HG02571 (cell line): ENCODE measurements around the gene SMARCAD1.

Experiments used
- ATAC-seq: cut with Tn5 transposase; IDR thresholded peaks from one replicate; pipeline ENCODE4 v1.9.1; 2021; ENCODE audit warnings: mild to moderate bottlenecking, moderate library complexity; ENCODE audit not compliant: unreplicated experiment

Gene SMARCAD1

DNA sequence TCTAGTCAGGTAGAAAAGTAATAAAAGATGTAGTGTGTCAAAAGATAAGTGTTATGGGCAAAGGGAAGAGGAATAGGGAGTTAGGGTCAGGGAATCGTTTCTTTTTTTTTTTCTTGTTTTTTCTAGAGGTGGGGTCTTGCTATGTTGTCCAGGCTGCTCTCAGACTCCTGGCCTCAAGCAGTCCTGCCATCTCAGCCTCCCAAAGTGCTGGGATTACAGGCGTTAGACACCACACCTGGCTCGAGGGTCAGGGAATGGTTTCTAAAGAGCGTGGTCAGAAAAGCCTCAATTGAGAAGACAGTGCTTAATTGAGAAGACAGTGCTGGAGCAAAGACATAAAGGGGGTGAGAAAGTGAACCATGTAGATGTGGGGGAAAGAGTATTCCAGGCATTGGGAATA, 19.1 kb downstream of the SMARCAD1 start:
- no peak for ATAC-seq

DNA sequence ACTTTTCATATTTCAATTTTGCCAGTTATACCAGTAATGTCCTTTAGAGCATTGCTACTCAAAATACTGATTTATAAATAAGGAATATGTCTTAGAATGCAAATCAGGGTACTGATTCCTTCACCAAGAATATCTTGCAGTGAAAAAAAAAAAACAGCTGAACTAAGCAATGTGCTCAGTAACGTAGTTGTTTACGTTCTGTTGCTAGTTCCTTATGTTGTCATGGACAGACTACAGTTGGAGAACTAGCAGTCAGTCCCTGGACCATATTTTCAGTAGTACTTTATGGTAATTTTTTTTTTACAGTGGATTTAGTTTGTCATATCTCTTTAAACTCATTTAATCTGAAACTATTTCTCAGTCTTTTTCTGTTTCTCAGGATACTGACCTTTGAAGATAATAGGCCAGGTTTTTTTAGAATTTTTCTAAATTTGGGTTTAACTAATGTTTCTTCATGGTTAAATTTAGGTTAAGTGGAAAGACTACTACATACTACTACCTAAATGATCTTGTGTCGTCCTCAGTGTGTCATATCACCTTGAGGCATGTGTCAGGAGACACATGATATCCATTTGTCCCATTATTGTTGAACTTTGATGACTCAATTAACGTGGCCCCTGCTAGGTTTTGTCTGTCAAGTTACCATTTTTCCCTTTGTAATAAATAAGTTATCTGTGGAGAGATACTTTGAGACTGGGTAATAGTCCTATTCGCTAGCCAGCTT, 21.0 kb downstream of the SMARCAD1 start:
- no peak for ATAC-seq

DNA sequence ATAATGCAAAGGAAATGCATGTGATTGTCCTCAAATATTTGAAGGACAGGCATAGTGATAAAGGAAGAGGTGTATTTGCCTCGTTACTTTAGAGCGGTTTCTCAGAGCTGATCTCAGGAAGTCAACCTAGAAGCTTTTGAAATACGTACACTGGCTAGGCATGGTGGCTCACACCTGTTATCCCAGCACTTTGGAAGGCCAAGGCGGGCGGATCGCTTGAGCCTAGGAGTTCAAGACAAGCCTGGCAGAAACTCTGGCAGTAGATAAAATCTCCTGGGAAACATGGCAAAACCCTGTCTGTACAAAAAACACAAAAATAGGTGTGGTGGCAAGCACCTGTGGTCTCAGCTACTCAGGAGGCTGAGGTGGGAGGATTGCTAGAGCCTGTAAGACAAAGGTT, 24.9 kb downstream of the SMARCAD1 start:
- ATAC-seq, result no peak

DNA sequence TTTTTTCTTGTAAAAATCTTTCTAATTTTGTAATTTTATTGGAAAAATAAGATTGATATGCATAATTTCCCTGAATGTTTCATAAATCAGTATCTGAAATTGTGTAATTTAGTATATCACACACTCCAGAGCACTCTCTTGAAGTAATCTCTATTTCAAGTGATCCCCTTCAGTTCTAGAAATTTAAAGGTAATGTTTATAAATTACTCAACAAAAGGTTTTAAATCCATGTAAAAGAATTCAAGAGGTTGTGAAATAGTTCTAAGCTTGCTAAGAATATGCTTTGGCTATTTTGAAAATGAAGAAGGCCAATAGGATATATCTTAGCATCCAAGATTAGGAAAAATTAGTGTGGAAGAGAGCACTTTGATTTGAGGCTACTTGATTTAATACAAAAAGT, 28.2 kb downstream of the SMARCAD1 start:
- no peak for ATAC-seq

DNA sequence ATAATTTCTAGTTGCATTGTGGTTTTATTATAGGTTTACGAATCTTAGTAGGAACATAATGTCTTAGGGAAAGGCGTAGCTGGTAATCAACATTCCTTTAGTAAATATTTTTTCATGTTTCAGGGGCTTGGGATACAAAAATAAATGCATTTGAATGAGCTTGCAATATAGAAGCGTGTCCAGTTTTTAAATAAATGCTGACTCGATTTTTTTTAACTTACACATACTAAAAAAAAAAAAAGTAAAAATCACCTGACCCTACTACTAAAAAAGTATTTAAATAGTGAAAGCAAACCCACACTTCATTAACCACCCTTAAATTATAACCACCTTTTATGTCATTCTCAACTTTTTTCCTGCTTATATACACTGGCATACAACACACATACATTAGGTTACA, 29.6 kb downstream of the SMARCAD1 start:
- ATAC-seq, result no peak

DNA sequence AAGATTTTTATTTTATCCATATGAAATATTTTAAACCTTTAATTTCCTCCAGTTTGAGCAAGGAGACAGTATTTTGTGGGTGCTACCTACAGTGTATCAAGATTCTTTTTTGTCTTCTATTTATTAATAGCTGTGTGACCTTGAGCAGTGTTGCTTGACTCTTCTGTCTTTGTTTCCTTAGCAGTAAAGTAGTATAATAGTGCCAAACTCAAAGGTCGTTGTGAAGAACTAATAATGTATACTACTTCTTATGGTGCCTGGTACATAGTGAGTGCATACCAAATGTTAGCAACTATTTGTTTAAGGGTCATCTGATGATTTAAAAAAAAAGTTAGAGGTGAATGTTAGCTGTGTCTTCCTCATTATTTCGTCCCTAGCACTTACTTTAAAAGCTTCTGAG, 30.5 kb downstream of the SMARCAD1 start:
- no peak for ATAC-seq

DNA sequence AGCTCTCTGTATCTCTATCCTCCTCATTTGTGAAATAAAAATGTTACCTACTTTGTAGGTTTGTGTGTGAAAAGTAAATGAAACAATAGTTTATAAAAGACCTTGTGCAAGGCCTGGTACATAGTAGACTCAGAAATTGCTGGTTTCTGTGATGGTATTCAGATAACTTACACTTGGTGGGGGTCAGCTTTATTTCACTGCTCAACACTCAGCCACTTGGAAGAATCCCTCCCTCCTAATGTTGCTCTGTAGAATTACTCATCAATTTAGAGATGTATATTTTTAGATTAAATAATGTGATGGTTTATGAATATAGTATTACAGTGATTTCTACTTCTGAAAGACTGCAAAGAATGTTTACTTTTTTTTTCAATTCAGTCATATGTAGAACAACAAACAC, 32.7 kb downstream of the SMARCAD1 start:
- ATAC-seq, result no peak

DNA sequence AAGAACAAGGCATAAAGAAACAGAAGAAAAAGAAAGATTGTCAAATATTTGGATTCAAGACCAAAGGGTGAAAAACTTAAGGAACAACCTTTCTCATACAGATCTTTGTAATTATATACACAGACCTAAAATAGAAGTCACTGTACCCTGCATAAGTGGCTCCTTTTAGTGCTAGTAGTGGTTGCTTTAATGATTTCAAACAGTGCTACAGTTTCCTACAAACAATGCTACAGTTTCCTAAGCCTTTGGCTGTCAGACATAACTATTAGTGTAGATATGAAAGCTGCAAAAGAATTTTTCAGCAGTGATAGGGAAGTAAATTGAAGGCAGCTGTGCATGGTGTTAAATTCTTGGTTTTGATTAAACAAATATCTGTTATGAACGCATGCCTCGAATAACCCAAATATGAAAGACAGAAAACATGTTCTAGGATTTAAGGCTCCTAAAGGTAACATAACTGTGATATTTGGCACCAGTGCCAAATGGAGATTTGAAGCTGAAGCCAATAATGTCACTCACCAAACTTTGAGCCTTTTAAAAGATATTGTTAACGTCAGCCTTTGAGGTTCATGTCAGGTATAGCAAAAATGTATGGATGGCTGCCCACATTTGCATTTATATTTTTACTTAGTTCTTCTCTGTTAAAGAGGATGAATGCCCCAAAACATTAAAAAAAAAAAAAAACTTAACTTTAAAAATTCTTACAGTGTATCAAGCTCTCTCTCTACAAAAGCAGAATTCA, 36.6 kb downstream of the SMARCAD1 start:
- no peak for ATAC-seq

DNA sequence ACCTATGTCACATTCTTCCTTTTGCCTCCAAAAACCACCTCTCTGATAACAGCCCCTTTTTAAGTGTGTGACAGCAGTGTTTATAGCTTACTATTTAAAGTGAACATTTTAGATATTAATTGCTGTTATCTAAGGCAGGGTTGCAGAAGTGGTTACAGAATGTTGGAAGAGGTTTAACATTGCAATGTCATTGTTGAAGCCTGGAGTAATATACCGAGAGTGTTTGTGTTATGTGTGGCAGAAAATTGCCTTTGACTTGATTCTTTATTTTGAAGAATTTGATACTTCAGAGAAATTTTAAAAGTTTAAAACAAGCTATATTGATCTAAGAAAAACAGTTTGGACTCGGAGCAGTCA, 37.1 kb downstream of the SMARCAD1 start:
- no peak for ATAC-seq

DNA sequence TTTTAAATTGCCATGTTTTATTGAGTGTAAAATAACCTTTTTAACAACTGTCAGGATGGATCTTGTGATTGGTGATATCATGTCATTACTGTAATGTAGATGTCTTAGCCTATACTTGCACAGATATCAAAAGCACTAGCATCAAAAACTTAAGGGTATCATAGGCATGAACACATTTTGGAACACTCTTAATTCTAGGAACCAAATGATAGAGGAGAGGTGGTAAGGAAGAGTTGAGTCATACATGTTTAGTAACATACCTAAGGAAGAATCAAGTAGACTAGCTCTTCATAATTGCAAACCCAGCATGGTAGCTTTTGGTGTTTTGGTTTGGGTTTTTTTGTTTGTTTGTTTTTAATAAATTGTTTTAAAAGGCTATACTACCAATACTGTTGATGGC, 43.4 kb downstream of the SMARCAD1 start:
- no peak for ATAC-seq

DNA sequence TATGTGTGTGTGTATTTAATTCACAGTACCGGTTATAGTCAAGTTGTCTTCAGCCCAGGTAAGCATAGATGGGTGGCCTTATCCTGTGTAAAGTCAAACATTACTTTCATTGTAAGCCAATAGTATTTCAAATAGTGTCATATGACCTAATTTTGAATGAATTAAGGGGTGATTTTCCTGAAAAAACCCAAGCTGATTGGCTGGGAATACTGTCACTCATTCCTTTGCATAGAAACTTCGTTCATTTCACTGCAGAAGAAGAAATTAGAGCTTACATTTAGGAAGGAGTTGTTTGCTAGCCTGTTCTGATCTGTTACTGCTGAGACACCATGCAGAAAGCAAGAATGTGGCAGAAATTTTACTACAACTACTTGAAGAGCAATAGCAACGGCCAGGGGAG, 45.4 kb downstream of the SMARCAD1 start:
- ATAC-seq, result no peak

DNA sequence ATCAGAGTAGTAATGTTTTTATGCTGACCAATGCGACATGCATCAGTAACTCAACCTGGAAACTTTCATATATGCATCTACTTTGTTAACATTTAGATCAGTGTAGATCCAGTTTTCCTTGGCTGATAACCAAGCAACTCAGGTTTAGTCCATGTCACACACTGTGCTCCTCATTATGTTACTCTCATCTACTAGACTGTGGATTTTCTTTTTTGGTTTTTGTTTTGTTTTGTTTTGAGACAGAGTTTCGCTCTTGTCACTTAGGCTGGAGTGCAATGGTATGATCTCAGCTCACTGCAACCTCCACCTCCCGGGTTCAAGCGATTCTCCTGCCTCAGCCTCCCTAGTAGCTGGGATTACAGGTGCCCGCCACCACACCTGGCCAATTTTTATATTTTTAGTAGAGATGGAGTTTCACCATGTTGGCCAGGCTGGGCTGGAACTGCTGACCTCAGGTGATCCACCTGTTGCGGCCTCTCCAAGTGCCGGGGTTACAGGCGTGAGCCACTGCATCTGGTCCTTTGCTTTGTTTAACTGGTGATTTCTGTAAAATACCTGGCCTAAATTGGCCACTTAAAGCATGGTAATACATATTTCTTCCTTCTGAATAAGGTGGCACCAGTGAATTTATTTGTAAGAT, 48.6 kb downstream of the SMARCAD1 start:
- no peak for ATAC-seq

DNA sequence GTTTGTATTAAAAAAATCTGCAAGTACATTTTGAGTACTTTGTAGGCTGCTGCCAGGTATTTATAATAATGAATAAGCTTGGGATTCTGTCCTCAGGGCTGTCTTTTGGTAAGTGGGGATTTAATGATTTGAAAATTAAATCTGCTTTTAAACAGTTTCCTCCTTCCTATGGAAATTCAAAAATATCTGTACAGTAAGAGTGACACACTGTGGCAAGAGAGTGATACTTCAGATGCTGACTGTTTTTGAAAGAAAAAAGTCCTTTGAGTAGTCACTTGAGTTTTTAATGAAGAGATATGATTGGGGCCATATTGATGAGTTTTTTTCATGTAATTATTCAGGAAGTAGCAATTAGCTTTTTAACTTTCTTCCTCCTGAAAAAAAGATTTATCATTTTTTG, 49.2 kb downstream of the SMARCAD1 start:
- no peak for ATAC-seq

DNA sequence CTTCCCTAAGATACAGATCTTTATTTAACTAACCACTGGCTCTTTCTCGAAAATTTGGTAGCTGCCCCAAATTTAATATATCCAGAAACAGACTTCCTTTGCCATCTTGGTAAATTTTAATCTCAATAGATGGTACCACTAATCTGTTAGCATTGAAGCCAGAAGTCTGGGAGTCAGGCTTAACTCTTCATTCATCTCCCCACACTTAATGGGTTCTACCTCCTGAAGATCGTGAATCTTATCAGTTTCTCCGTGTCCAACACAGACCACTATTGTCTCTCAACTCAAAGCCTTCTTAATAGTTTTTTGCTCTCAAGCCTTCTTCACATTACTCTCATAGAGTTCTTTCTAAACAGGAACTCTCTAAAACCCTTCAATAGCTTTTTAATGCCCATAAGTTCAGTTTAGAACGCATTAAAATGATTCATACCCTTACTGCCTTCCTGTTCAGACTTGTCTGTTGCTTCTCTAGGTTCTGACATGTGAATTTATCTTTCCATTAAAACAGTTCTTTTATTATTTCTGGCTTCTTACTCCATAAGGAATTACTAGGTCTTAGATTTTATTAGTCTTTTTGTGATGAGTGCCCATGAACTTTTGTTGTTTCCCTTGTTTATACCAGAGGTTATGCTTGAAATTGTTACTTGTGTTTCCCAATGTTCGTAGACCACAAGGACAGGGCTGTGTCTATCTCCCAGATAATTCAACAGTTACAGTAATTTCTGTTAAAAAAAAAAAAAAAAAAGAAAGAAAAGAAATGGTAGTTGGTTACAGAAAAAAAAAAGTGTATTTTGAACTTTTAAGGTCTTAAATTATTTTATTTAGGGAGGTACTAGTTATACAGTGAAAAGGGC, 54.7 kb downstream of the SMARCAD1 start:
- no peak for ATAC-seq

DNA sequence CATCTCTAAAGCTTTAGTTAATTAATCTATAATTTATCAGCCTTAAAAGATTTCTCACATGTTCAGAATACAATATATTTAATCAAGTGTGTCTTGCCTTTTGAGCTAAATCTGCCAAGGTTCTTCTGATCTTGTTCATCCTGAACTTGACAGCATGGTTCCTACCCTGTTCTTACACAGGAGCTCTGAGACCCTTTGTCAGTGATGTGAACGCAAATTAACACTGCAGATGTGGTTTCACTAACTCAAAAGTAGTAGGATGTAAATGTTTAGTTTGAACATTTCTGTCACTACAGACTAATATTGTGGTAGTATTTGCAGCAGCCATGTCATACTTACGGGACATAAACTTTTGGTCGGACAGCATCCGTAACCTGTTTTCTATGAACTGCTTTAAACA, 59.4 kb downstream of the SMARCAD1 start:
- no peak for ATAC-seq

DNA sequence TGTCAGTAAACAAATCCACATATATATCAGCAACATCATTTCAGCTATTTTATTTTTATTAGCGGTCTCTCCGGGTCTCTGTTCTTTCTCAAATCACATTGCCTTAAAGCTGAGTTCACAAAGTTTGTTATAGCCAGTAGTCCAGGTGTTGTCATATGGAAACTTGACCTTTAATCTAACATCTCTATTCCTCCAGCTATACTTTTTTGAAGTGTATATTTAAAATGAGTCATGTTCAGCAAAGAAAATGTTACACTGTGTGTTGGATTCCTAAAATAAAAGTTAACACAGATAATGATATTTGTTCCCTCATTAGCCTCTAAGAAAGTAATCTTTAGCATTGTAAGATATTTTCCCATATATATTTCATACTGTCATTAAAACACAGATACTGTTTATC, 63.6 kb downstream of the SMARCAD1 start:
- ATAC-seq, result no peak

DNA sequence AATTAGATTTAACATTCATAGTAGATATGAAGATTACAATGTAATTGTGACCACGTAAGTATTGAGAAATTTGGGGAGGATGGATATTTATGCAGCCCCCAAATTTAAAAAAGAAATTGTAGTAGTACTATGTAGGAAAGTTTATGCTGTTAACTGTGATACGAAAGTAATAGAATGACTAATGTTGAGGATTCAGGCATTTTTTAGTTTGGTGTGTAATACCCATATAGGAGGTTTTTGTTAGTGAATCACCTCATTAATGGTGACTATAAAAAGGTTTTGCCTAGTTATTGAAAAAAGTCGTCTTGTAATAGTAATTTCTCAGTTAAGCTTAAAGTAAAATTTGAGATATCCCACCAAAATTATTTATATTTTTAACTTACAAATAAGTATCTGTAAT, 67.2 kb downstream of the SMARCAD1 start:
- no peak for ATAC-seq

DNA sequence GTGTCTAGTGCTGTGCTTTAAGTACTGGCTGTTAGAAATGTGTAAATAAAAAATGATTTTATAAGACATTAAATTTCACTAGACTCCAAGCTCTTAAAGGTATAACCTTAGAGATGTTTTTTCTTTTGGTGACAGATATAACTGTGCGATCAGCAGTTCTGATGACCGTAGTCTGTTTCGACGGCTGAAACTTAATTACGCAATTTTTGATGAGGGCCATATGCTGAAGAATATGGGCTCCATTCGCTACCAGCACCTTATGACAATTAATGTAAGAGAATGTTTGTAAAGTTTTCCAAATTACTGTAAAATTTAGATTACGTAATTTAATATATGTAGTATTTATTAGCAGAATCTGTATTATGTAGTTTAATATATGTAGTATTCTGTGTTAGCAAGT, 68.5 kb downstream of the SMARCAD1 start:
- ATAC-seq, result no peak

DNA sequence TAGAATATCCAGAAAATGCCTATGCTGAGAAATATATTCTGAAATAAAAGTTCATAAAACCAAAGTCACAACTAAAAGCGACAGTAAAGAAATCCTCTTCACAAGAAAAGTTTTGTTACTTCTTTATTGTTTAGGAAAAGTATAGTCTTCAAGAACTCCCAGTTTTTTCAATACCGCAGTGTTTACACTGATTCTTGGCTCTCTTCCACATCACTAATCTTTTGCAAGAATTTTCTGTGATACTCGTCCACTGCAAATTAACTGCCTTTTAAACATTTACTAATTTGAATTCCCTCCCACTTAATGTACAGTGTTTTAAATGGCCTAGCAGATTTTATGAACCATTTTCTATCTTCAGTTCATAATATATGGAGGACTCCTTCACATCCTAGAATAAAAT, 69.9 kb downstream of the SMARCAD1 start:
- no peak for ATAC-seq

DNA sequence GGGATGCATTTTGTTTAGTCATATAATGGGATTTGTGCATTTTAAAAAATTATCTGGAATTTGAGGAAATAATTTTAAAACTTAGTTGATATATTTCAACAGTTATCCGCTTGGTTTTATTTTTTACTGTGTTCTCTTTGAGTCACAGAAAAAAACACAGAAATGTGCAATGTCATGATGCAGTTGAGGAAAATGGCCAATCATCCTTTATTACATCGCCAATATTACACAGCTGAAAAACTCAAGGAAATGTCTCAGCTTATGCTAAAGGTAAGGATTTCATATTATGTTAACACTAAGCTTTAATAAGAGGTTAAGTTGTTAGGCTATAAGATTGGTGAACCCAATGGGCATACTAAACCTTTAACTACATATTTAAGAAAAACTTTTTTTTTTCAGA, 71.1 kb downstream of the SMARCAD1 start:
- no peak for ATAC-seq

DNA sequence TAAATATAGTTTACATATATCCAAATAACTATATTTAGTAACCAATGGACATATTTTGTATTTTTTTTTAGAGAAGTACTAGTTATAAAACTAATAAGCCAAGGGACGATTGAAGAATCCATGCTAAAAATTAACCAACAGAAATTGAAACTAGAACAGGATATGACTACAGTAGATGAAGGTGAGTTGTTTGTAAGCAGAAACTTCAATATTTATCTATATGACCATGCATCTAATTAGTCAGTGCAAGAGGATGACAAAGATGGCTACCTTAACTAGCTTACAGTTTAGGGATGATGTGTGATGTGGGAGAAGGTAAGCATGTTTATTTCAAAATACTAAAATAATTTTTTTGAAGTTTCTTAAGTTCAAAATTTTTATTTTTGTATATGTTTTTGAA, 77.2 kb downstream of the SMARCAD1 start:
- no peak for ATAC-seq
